ENCODE results near the gene PCMTD2.
A peak's percentile ranks its signal among the peaks of the same experiment; 100 is the strongest.

The PCMTD2 gene

DNA sequence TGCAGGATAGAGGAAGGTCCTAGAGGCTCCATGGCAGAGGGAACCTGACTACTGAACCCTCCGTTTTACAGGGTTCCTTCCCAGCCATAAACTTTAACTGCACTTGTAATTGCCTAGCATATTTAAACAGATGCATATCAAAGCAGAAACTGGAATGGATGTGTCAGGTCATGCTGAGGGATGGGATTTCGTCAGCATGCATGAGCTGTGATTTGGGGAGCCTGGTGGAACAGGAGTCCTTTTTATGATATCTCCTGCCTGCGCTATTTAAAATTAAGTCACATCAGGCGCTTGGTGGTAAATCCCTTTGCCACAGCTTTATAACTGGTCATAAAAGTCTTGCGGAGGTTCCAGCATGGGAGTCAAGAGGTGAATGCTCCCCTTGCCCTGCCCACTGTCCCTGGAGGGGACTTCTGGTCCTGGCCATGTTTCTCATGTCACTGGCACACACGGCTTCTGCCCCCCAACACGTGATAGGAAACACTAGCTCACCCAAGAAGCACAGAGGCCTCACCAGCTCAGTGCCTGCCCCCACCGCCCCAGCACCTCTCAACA is 26.0 kb upstream of the PCMTD2 start (continued):
- peak; percentile 98 for TF ChIP-seq SCRT1 (tag by site-specific recombination; IDR thresholded peaks at IDR 0.05; ENCODE audit: borderline replicate concordance)
- no peak for TF ChIP-seq RBAK (tag by site-specific recombination; IDR thresholded peaks at IDR 0.05)
- TF ChIP-seq ZNF624 (tag by site-specific recombination; IDR thresholded peaks at IDR 0.05), result no peak
- peak; percentile 52; the same call in 1 of the 2 replicates for TF ChIP-seq PRDM6 (tag by site-specific recombination; IDR thresholded peaks at IDR 0.05)
- no peak for TF ChIP-seq ZBTB10 (tag by site-specific recombination; IDR thresholded peaks at IDR 0.05)
- peak; percentile 70 for TF ChIP-seq ZBTB20 (tag by site-specific recombination; IDR thresholded peaks at IDR 0.05)
- TF ChIP-seq ZNF184 (tag by site-specific recombination; IDR thresholded peaks at IDR 0.05), result no peak
- TF ChIP-seq ZNF670 (tag by site-specific recombination; IDR thresholded peaks at IDR 0.05; ENCODE audit: low read depth), result no peak
- TF ChIP-seq ELK4 (IDR thresholded peaks at IDR 0.05; ENCODE audit: borderline replicate concordance, low read depth, low read length), result no peak
- no peak for TF ChIP-seq ZNF221 (tag by site-specific recombination; IDR thresholded peaks at IDR 0.05; ENCODE audit: borderline replicate concordance)
- TF ChIP-seq ZNF140 (tag by site-specific recombination; IDR thresholded peaks at IDR 0.05), result no peak
- TF ChIP-seq SALL2 (tag by site-specific recombination; IDR thresholded peaks at IDR 0.05; ENCODE audit: borderline replicate concordance), result no peak
- TF ChIP-seq ZNF324 (tag by site-specific recombination; IDR thresholded peaks at IDR 0.05), result no peak
- no peak for TF ChIP-seq ZNF707 (tag by site-specific recombination; IDR thresholded peaks at IDR 0.05)
- no peak for TF ChIP-seq ZNF510 (tag by site-specific recombination; IDR thresholded peaks at IDR 0.05; ENCODE audit: insufficient replicate concordance)
- no peak for TF ChIP-seq YY2 (tag by site-specific recombination; IDR thresholded peaks at IDR 0.05)
- peak; percentile 47; the same call in 1 of the 2 replicates for TF ChIP-seq FEZF1 (tag by site-specific recombination; IDR thresholded peaks at IDR 0.05)
- TF ChIP-seq, protein P1, sequence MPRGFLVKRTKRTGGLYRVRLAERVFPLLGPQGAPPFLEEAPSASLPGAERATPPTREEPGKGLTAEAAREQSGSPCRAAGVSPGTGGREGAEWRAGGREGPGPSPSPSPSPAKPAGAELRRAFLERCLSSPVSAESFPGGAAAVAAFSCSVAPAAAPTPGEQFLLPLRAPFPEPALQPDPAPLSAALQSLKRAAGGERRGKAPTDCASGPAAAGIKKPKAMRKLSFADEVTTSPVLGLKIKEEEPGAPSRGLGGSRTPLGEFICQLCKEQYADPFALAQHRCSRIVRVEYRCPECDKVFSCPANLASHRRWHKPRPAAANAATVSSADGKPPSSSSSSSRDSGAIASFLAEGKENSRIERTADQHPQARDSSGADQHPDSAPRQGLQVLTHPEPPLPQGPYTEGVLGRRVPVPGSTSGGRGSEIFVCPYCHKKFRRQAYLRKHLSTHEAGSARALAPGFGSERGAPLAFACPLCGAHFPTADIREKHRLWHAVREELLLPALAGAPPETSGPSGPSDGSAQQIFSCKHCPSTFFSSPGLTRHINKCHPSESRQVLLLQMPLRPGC (tag by site-specific recombination; IDR thresholded peaks at IDR 0.05), result no peak; the same call in 1 of the 2 replicates
- TF ChIP-seq ZNF266 (tag by site-specific recombination; IDR thresholded peaks at IDR 0.05; ENCODE audit: low read depth), result no peak
- no peak for TF ChIP-seq ZNF785 (tag by site-specific recombination; IDR thresholded peaks at IDR 0.05)
- TF ChIP-seq ZBTB7A (tag by site-specific recombination; IDR thresholded peaks at IDR 0.05; ENCODE audit: low read depth), result no peak
- no peak for TF ChIP-seq ZSCAN5A (tag by site-specific recombination; IDR thresholded peaks at IDR 0.05)
- no peak for TF ChIP-seq ZNF580 (tag by site-specific recombination; IDR thresholded peaks at IDR 0.05)
- no peak for TF ChIP-seq ZSCAN18 (tag by site-specific recombination; IDR thresholded peaks at IDR 0.05)
- TF ChIP-seq ZNF473 (tag by site-specific recombination; IDR thresholded peaks at IDR 0.05), result no peak
- TF ChIP-seq ZNF423 (tag by site-specific recombination; IDR thresholded peaks at IDR 0.05), result 0 out of 2 replicates have a peak, but pooled peaks have one; percentile 39
- TF ChIP-seq GLI2 (tag by site-specific recombination; IDR thresholded peaks at IDR 0.05; ENCODE audit: borderline replicate concordance, low read depth), result no peak
- no peak for TF ChIP-seq ZNF521 (tag by site-specific recombination; IDR thresholded peaks at IDR 0.05)
- no peak for TF ChIP-seq MZF1 (tag by site-specific recombination; IDR thresholded peaks at IDR 0.05; ENCODE audit: borderline replicate concordance)
- TF ChIP-seq ZNF335 (tag by site-specific recombination; conservative IDR thresholded peaks at IDR 0.05), result peak; percentile 71
